SK-N-SH treated with all-trans-retinoic acid at 6 μM for 48 hours (cell line): Measurements from ENCODE around the gene WARS2.

Experiments
- ATAC-seq: fragments of 200-7000 bp; cut with Tn5 transposase; 3 replicates; pipeline ENCODE4 v1.9.1; 2020; ENCODE audit warnings: mild to moderate bottlenecking, moderate library complexity
- ARNTL ChIP-seq: fragments of 450-650 bp; formaldehyde crosslinking; IDR thresholded peaks from 2 replicates; pipeline ENCODE4 v1.5.0; 2020; ENCODE audit warnings: low read depth, mild to moderate bottlenecking, moderate library complexity, borderline replicate concordance
- BACH2 ChIP-seq: fragments of 250-450 bp; sonication (Bioruptor Pico); IDR thresholded peaks from 2 replicates; pipeline ENCODE4 v1.9.0; 2021; ENCODE audit warnings: mild to moderate bottlenecking, borderline replicate concordance
- ESRRG ChIP-seq: fragments of 250-450 bp; sonication (Bioruptor Pico); IDR thresholded peaks from 2 replicates; pipeline ENCODE4 v1.6.1; 2021; ENCODE audit warnings: mild to moderate bottlenecking
- GLIS3 ChIP-seq: fragments of 250-450 bp; sonication (Bioruptor Pico); IDR thresholded peaks from 2 replicates; pipeline ENCODE4 v1.5.0; 2020; ENCODE audit warnings: mild to moderate bottlenecking, moderate library complexity
- ISL1 ChIP-seq: fragments of 250-450 bp; sonication (Bioruptor Pico); IDR thresholded peaks from 2 replicates; pipeline ENCODE4 v2.1.2; 2022; ENCODE audit warnings: mild to moderate bottlenecking, moderate library complexity
- PATZ1 ChIP-seq: fragments of 250-450 bp; sonication (Bioruptor Pico); IDR thresholded peaks from 2 replicates; pipeline ENCODE4 v1.8.0; 2020; ENCODE audit warnings: mild to moderate bottlenecking, moderate library complexity, borderline replicate concordance
- PPARA ChIP-seq: fragments of 250-450 bp; sonication (Bioruptor Pico); IDR thresholded peaks from 2 replicates; pipeline ENCODE4 v1.5.0; 2020; ENCODE audit warnings: mild to moderate bottlenecking, borderline replicate concordance
- SNAI2 ChIP-seq: fragments of 250-450 bp; sonication (Bioruptor Pico); IDR thresholded peaks from 2 replicates; pipeline ENCODE4 v1.5.0; 2020; ENCODE audit warnings: mild to moderate bottlenecking, moderate library complexity
- TOX ChIP-seq: fragments of 250-450 bp; sonication (Bioruptor Pico); IDR thresholded peaks from 2 replicates; pipeline ENCODE4 v1.8.0; 2021; ENCODE audit warnings: mild to moderate bottlenecking, moderate library complexity, borderline replicate concordance
- ZC3H10 ChIP-seq: fragments of 250-450 bp; sonication (Bioruptor Pico); IDR thresholded peaks from 2 replicates; pipeline ENCODE4 v1.5.1; 2021; ENCODE audit warnings: mild to moderate bottlenecking, moderate library complexity
- ZFP3 ChIP-seq: fragments of 250-450 bp; sonication (Bioruptor Pico); IDR thresholded peaks from 2 replicates; pipeline ENCODE4 v1.5.0; 2020; ENCODE audit warnings: mild to moderate bottlenecking, moderate library complexity
- ZNF565 ChIP-seq: fragments of 450-650 bp; formaldehyde crosslinking; conservative IDR thresholded peaks from 2 replicates; pipeline ENCODE4 v1.5.0; 2020; ENCODE audit warnings: low read depth, mild to moderate bottlenecking, moderate library complexity
- ZNF70 ChIP-seq: fragments of 450-650 bp; formaldehyde crosslinking; IDR thresholded peaks from 2 replicates; pipeline ENCODE4 v1.5.0; 2020; ENCODE audit warnings: mild to moderate bottlenecking, moderate library complexity
- TF ChIP-seq, protein P1 (sequence below): fragments of 250-450 bp; sonication (Bioruptor Pico); IDR thresholded peaks from 2 replicates; pipeline ENCODE4 v1.5.1; 2021; ENCODE audit warnings: mild to moderate bottlenecking, moderate library complexity
- TF ChIP-seq, protein P2 (sequence below): fragments of 250-450 bp; sonication (Bioruptor Pico); IDR thresholded peaks from 2 replicates; pipeline ENCODE4 v1.5.1; 2020; ENCODE audit warnings: low read depth, mild to moderate bottlenecking, moderate library complexity
- TF ChIP-seq, protein P3 (sequence below): fragments of 250-450 bp; sonication (Bioruptor Pico); IDR thresholded peaks from 2 replicates; pipeline ENCODE4 v1.8.0; 2021; ENCODE audit warnings: low read depth, mild to moderate bottlenecking, moderate library complexity, borderline replicate concordance
- TF ChIP-seq, protein P4 (sequence below): fragments of 250-450 bp; sonication (Bioruptor Pico); IDR thresholded peaks from 2 replicates; pipeline ENCODE4 v1.5.0; 2020; ENCODE audit warnings: mild to moderate bottlenecking, moderate library complexity

WARS2 gene

GRCh38 chr1:119115736-119116135, 24.7 kb downstream of the WARS2 start (continued):
- TF ChIP-seq, protein P1, sequence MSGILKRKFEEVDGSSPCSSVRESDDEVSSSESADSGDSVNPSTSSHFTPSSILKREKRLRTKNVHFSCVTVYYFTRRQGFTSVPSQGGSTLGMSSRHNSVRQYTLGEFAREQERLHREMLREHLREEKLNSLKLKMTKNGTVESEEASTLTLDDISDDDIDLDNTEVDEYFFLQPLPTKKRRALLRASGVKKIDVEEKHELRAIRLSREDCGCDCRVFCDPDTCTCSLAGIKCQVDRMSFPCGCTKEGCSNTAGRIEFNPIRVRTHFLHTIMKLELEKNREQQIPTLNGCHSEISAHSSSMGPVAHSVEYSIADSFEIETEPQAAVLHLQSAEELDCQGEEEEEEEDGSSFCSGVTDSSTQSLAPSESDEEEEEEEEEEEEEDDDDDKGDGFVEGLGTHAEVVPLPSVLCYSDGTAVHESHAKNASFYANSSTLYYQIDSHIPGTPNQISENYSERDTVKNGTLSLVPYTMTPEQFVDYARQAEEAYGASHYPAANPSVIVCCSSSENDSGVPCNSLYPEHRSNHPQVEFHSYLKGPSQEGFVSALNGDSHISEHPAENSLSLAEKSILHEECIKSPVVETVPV (CRISPR knock-in tag) = no peak
- TF ChIP-seq ARNTL (CRISPR knock-in tag) (no peak), ZFP3 (CRISPR knock-in tag) (no peak)

DNA sequence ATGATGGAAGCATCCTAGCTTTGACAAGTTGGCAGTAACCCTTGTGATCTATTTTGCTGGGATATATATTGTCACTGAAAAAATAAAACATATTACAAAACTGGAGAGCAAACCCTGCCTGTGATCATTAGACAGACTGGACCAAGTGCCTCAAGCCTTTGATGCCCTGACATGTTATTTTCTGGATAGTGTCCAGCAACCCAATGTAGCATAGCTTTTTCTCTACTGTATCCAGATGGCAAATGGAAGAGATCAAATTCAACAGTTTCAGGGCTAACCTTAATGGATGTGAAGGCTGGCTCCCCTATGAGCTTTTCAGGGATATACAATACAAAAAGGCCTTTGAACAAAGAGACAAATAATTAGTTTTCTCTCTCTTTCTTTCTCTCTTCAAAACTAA, 25.1 kb downstream of the WARS2 start:
- no peak for ATAC-seq
- TF ChIP-seq BACH2 (CRISPR knock-in tag) (no peak), PATZ1 (CRISPR knock-in tag) (no peak), TOX (CRISPR knock-in tag) (no peak), ARNTL (CRISPR knock-in tag) (no peak), PPARA (CRISPR knock-in tag) (no peak), ZNF565 (no peak), ISL1 (no peak), ZFP3 (CRISPR knock-in tag) (no peak)
- TF ChIP-seq, protein P2, sequence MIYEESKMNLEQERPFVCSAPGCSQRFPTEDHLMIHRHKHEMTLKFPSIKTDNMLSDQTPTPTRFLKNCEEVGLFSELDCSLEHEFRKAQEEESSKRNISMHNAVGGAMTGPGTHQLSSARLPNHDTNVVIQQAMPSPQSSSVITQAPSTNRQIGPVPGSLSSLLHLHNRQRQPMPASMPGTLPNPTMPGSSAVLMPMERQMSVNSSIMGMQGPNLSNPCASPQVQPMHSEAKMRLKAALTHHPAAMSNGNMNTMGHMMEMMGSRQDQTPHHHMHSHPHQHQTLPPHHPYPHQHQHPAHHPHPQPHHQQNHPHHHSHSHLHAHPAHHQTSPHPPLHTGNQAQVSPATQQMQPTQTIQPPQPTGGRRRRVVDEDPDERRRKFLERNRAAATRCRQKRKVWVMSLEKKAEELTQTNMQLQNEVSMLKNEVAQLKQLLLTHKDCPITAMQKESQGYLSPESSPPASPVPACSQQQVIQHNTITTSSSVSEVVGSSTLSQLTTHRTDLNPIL (CRISPR knock-in tag) = no peak

DNA sequence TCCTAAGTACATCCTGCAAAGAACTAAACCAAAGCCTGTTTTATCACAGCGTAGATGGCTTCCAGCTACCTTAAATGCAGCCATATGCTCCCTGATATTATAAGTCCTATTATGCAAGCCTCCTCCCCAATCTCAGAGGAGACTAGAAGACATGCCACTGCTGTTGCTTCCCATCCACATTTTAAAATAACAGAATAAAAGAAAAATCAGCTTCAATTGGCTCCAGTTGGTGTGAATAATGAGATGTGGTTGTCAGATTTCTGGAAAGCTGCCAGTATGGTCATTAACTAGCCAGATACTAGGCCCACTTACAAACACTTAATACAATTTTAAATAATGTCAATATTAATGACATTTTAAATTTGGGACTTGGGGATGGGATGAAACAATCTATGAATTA, 25.7 kb downstream of the WARS2 start:
- TF ChIP-seq ZFP3 (CRISPR knock-in tag) = no peak
- TF ChIP-seq ISL1 = no peak
- TF ChIP-seq GLIS3 = no peak
- no peak for TF ChIP-seq PPARA (CRISPR knock-in tag)
- TF ChIP-seq SNAI2 (CRISPR knock-in tag) = no peak
- no peak for TF ChIP-seq ZC3H10 (CRISPR knock-in tag)
- TF ChIP-seq, protein P1 (CRISPR knock-in tag) = no peak
- no peak for TF ChIP-seq ZNF565
- TF ChIP-seq ESRRG = no peak
- no peak for TF ChIP-seq ZNF70 (CRISPR knock-in tag)
- TF ChIP-seq, protein P2 (CRISPR knock-in tag) = no peak
- TF ChIP-seq, protein P3, sequence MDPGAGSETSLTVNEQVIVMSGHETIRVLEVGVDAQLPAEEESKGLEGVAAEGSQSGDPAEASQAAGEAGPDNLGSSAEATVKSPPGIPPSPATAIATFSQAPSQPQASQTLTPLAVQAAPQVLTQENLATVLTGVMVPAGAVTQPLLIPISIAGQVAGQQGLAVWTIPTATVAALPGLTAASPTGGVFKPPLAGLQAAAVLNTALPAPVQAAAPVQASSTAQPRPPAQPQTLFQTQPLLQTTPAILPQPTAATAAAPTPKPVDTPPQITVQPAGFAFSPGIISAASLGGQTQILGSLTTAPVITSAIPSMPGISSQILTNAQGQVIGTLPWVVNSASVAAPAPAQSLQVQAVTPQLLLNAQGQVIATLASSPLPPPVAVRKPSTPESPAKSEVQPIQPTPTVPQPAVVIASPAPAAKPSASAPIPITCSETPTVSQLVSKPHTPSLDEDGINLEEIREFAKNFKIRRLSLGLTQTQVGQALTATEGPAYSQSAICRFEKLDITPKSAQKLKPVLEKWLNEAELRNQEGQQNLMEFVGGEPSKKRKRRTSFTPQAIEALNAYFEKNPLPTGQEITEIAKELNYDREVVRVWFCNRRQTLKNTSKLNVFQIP (CRISPR knock-in tag) = no peak
- no peak for ATAC-seq

DNA sequence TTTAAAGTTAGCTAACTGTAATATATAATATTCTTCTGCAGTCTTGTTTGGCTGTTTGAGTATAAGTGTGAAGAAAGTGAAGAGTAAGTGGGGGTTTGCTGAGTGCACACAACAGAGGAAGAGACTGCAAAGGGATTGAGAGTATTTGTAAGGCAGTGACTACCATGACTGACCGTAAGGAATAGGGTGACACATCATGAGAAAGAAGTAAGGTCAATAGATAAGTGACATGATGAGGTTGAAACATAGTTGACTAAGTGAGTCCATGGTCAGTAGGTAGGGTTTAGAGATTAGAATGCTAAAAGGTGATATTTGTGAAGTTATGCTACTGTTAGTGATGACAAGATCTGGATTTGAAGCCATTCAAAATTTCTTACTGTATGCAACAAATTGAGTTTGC, 27.7 kb downstream of the WARS2 start:
- no peak for ATAC-seq
- TF ChIP-seq, protein P4, sequence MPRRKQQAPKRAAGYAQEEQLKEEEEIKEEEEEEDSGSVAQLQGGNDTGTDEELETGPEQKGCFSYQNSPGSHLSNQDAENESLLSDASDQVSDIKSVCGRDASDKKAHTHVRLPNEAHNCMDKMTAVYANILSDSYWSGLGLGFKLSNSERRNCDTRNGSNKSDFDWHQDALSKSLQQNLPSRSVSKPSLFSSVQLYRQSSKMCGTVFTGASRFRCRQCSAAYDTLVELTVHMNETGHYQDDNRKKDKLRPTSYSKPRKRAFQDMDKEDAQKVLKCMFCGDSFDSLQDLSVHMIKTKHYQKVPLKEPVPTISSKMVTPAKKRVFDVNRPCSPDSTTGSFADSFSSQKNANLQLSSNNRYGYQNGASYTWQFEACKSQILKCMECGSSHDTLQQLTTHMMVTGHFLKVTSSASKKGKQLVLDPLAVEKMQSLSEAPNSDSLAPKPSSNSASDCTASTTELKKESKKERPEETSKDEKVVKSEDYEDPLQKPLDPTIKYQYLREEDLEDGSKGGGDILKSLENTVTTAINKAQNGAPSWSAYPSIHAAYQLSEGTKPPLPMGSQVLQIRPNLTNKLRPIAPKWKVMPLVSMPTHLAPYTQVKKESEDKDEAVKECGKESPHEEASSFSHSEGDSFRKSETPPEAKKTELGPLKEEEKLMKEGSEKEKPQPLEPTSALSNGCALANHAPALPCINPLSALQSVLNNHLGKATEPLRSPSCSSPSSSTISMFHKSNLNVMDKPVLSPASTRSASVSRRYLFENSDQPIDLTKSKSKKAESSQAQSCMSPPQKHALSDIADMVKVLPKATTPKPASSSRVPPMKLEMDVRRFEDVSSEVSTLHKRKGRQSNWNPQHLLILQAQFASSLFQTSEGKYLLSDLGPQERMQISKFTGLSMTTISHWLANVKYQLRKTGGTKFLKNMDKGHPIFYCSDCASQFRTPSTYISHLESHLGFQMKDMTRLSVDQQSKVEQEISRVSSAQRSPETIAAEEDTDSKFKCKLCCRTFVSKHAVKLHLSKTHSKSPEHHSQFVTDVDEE (CRISPR knock-in tag) = no peak
- no peak for TF ChIP-seq PATZ1 (CRISPR knock-in tag)
- TF ChIP-seq ARNTL (CRISPR knock-in tag) = no peak
- no peak for TF ChIP-seq ISL1
- TF ChIP-seq, protein P1 (CRISPR knock-in tag) = no peak
